Esophagus squamous epithelium (tissue), 5 donors: ENCODE measurements around the gene CSRNP3. TPM values are rescaled to one million over a fixed set of nuclear protein-coding genes. Genes with fewer than 3 reads are reported as not detected.

Source experiments
- DNase-seq: peaks from one replicate; lab custom pipeline; 2025; lab: John Stamatoyannopoulos, UW
- H3K27ac ChIP-seq, 4 donors: fragments of 200-600 bp; sonication (generic); one replicate each; pipeline ENCODE4 v1.5.1; 2016 to 2019; ENCODE audit warnings: mild to moderate bottlenecking in 1 of 4
- H3K27me3 ChIP-seq, 4 donors: fragments of 200-600 bp; sonication (generic); 1 replicate in 3 of 4; 2 replicates in 1 of 4; pipeline versions ENCODE4 v1.5.1 to v1.6.0; 2017 to 2021; ENCODE audit warnings: antibody characterized with exemption in 1 of 4
- H3K36me3 ChIP-seq, 3 donors: fragments of 200-600 bp; sonication (generic); one replicate each; pipeline ENCODE4 v1.5.1; 2016 to 2019
- H3K4me1 ChIP-seq, 3 donors: fragments of 200-600 bp; sonication (generic); one replicate each; pipeline ENCODE4 v1.5.1; 2017 to 2019
- H3K4me3 ChIP-seq, 4 donors: fragments of 200-600 bp; sonication (generic); 1 replicate in 3 of 4; 2 replicates in 1 of 4; pipeline ENCODE4 v1.5.1; 2016 to 2019; ENCODE audit warnings: mild to moderate bottlenecking in 2 of 4, moderate library complexity in 1 of 4
- H3K9me3 ChIP-seq, 3 donors: fragments of 200-600 bp; sonication (generic); one replicate each; pipeline ENCODE4 v1.5.1; 2016 to 2019
- CTCF ChIP-seq, 6 experiments: fragments of 450-650 bp in 4 of 6; fragments of 200-600 bp in 2 of 6; sonication (generic) in 2 of 6; IDR thresholded peaks; one replicate each; pipeline ENCODE4 v1.5.1; 2016 to 2019; ENCODE audit warnings: antibody characterized with exemption in 6 of 6, mild to moderate bottlenecking in 4 of 6, moderate library complexity in 4 of 6
- POLR2A ChIP-seq, 4 donors: fragments of 450-650 bp; IDR thresholded peaks; one replicate each; pipeline ENCODE4 v1.6.1; 2017; ENCODE audit warnings: antibody characterized with exemption in 4 of 4, mild to moderate bottlenecking in 4 of 4, moderate library complexity in 3 of 4
- whole genome bisulfite sequencing, 2 donors: methylation state at CpG; one replicate each; pipeline ENCODE4 v1.1.5; 2018; 5-methylcytosine and 5-hydroxymethylcytosine counted together
- intact Hi-C: fragments of 100-400 bp; cut with DNase I; formaldehyde crosslinking; loops from one replicate; pipeline ENCODE4 v1.15.0; 2022
- total RNA-seq, 4 donors: library from RNA; depleted of rRNA; stranded (reverse); fragments of >200 nt; gene quantifications; one replicate each; pipeline ENCODE4 v1.1.0, GENCODE V29; 2016
- donor health status: DM: yes; HTN: yes; CAD: no.

CSRNP3 gene
- total RNA-seq, 4 donors from 2014 or later = 0.57 to 1.5 (median 0.81) TPM

- TF ChIP-seq POLR2A (IDR thresholded peaks at IDR 0.05) = no peak
- TF ChIP-seq CTCF (IDR thresholded peaks at IDR 0.05) = no peak
- intact Hi-C loops = no loop called here
- H3K4me1 ChIP-seq = peaks cover 0 to 9% (median 0%) of the 10 kb centered on the region in 3 donors
- H3K27ac ChIP-seq = no peak overlapping the region
- H3K27me3 ChIP-seq = no peaks in the 10 kb centered on the region
- WGBS, 2 donors = 33 to 80% methylated on average over 1 of the region's 1 CpG
- DNase-seq = no peak
- no peaks in the 10 kb centered on the region for H3K9me3 ChIP-seq
- no peak overlapping the region for H3K4me3 ChIP-seq
- no peaks in the 10 kb centered on the region for H3K36me3 ChIP-seq
Observed at GRCh38 chr2:165624470-165624800, 154.9 kb downstream of the CSRNP3 start.

GRCh38 chr2:165627470-165627869, 158.0 kb downstream of the CSRNP3 start:
- Histone ChIP-seq H3K36me3 (no peaks in the 10 kb centered on the region), H3K27me3 (no peaks in the 10 kb centered on the region), H3K27ac (no peak overlapping the region), H3K4me3 (no peak overlapping the region), H3K9me3 (no peaks in the 10 kb centered on the region), H3K4me1 (no peaks in the 10 kb centered on the region)
- no peak for TF ChIP-seq POLR2A (IDR thresholded peaks at IDR 0.05)
- TF ChIP-seq CTCF (IDR thresholded peaks at IDR 0.05) = no peak
- no peak for DNase-seq
- WGBS, 2 donors = 82 to 94% methylated on average over 3 of the region's 3 CpGs
- intact Hi-C loops = no loop called here

- Histone ChIP-seq H3K36me3 (no peaks in the 10 kb centered on the region), H3K27me3 (no peaks in the 10 kb centered on the region), H3K4me3 (no peak overlapping the region), H3K27ac (no peak overlapping the region), H3K4me1 (peaks cover 0 to 4% (median 0%) of the 10 kb centered on the region in 3 donors), H3K9me3 (no peaks in the 10 kb centered on the region)
- WGBS, 2 donors = 82 to 89% methylated on average over 2 of the region's 2 CpGs
- no peak for TF ChIP-seq CTCF (IDR thresholded peaks at IDR 0.05)
- TF ChIP-seq POLR2A (IDR thresholded peaks at IDR 0.05) = no peak
- DNase-seq = no peak
- intact Hi-C loops = no loop called here
Observed at GRCh38 chr2:165629776-165630175, 160.3 kb downstream of the CSRNP3 start.

- H3K9me3 ChIP-seq = no peaks in the 10 kb centered on the region
- peaks cover 0 to 8% (median 3%) of the 10 kb centered on the region in 3 donors for H3K4me1 ChIP-seq
- WGBS, 2 donors = 73 to 85% methylated on average over 3 of the region's 3 CpGs
- no peaks in the 10 kb centered on the region for H3K36me3 ChIP-seq
- no peaks in the 10 kb centered on the region for H3K27me3 ChIP-seq
- H3K27ac ChIP-seq = no peak overlapping the region
- TF ChIP-seq POLR2A (IDR thresholded peaks at IDR 0.05) (no peak), CTCF (IDR thresholded peaks at IDR 0.05) (no peak)
- intact Hi-C loops = no loop called here
- no peak for DNase-seq
- H3K4me3 ChIP-seq = no peak overlapping the region
Observed at GRCh38 chr2:165630236-165630635, 160.7 kb downstream of the CSRNP3 start.

GRCh38 chr2:165631089-165631488, 161.6 kb downstream of the CSRNP3 start:
- H3K27ac ChIP-seq = no peak overlapping the region
- H3K27me3 ChIP-seq = no peaks in the 10 kb centered on the region
- H3K9me3 ChIP-seq = no peaks in the 10 kb centered on the region
- no peak for DNase-seq
- peaks cover 0 to 17% (median 3%) of the 10 kb centered on the region in 3 donors for H3K4me1 ChIP-seq
- no peaks in the 10 kb centered on the region for H3K36me3 ChIP-seq
- no peak overlapping the region for H3K4me3 ChIP-seq
- TF ChIP-seq CTCF (IDR thresholded peaks at IDR 0.05) (no peak), POLR2A (IDR thresholded peaks at IDR 0.05) (no peak)
- intact Hi-C loops = no loop called here
- 81 to 89% methylated on average over 4 of the region's 4 CpGs for WGBS, 2 donors
